ENCODE measurements around the gene SGCA. TPM values are rescaled to one million over a fixed set of nuclear protein-coding genes. Genes with fewer than 3 reads are reported as not detected.

SGCA gene
- total RNA-seq, 2 donors from 2014 or later: 0.42 TPM; not detected in 1

DNA sequence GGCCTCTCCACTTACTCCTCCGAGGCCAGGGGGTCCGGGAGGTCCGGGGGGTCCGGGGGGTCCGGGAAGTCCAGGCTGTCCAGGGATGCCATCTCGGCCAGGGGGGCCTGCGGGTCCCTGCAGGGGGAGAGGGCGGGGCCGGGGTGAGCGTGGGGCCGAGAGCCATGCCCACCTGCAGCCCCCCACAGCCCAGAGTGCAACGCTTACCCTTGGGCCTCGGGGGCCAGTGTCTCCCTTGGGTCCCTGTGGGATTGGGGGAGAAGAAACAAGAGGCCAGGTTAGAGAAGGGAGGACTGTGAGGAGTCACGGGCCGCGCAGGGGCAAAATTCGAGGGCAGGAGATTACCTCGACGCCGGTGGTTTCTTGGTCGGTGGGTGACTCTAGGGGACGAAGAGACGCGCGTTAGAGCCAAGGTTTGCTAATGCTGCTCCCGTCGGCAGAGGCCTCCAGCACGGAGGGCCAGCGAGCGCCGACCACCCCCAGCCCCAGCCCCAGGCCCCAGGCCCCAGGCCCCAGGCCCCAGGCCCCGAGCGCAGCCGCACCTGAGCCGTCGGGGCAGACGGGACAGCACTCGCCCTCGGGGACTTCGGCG, 33.5 kb downstream of the SGCA start:
- H3K4me1 Mint-ChIP-seq (ENCODE audit: low read depth in 2 of 2): peaks cover 9 to 13% of the 10 kb centered on the region in 2 donors
- DNase-seq (ENCODE audit: low spot score) (no peak), ATAC-seq (no peak)
- peaks cover 40% of the 10 kb centered on the region in 2 donors for H3K27me3 Mint-ChIP-seq
- no peak overlapping the region for H3K27ac Mint-ChIP-seq
- H3K9me3 Mint-ChIP-seq: no peaks in the 10 kb centered on the region
- peak overlapping the region; percentile 84 for H3K4me3 Mint-ChIP-seq
- no peaks in the 10 kb centered on the region for H3K36me3 Mint-ChIP-seq

DNA sequence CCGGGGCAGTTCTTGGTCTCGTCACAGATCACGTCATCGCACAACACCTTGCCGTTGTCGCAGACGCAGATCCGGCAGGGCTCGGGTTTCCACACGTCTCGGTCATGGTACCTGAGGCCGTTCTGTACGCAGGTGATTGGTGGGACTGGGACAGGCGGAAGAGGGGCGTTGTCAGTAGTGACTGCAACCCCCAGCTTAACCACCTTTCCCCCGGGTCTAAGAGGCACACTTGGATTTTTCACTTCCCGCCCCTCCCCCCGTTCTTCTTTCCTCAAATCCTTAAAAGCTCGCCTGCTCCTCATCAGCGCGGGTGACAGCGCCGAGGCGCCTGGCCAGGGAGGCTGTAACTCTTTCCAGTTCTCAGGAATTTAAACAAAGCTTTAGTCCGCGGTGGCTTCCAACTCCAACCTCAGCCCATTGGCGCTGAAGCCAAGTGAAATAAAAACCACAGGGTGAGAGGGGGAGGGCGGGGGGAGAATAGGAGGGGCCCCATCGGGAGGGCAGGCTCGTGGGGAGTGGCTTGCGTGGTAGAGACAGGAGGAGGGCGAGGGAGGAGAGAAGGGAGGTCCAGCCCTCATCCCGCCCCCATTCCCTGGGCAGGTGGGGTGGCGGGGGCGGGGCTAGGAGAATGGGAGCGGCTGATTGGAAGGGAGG, 34.1 kb downstream of the SGCA start:
- Mint-ChIP-seq H3K4me3 (peak overlapping the region; percentile 84), H3K9me3 (no peaks in the 10 kb centered on the region), H3K36me3 (no peaks in the 10 kb centered on the region), H3K4me1 (ENCODE audit: low read depth in 2 of 2) (peaks cover 9 to 13% of the 10 kb centered on the region in 2 donors), H3K27me3 (peaks cover 42 to 44% of the 10 kb centered on the region in 2 donors), H3K27ac (no peak overlapping the region)
- ATAC-seq (peak; percentile 70 to 82), DNase-seq (ENCODE audit: low spot score) (no peak)

DNA sequence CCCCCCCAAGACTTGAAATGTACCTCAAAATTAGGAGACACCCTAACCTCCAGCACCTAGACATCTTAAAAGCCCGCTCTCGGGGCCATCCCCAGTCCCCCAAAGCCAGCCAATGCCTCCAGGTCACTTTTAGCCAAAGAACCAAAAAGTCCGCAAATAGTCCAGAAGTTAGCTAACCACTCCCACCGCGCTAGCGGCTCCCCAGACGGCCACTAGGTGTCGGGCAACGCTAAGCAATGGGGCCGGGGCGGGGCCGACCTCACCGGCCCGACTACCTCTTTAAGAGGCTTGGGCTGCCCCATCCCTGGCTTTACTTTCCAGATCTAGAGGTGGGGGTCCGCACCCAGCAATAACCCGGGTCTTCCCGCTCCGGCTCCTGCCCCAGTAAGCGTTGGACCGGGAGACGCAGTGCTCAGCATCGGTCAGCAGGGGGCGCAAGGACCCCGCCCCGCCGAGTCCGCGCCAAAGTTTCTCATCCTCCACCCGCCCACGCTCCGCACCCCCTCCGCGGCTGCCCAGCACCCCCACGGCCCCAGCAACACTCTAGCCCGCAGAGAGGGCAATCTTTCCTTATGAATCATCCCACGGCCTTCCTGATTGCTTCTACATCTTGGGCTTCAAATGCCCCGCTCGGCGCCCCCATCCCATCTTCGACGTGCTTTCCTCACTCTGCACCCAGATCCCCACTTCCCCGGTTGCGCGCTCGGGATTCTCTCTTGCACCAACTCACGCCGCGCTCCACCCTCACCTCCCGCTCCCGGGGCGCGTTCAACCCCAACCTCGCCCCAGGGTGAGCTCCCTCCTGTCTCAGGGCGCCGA, 34.9 kb downstream of the SGCA start:
- Mint-ChIP-seq H3K4me3 (peak overlapping the region; percentile 84), H3K4me1 (ENCODE audit: low read depth in 2 of 2) (peaks cover 9 to 13% of the 10 kb centered on the region in 2 donors), H3K27me3 (peaks cover 47 to 51% of the 10 kb centered on the region in 2 donors), H3K9me3 (no peaks in the 10 kb centered on the region), H3K36me3 (no peaks in the 10 kb centered on the region), H3K27ac (no peak overlapping the region)
- DNase-seq (ENCODE audit: low spot score) (peak; percentile 84), ATAC-seq (peak; percentile 87 to 90)

DNA sequence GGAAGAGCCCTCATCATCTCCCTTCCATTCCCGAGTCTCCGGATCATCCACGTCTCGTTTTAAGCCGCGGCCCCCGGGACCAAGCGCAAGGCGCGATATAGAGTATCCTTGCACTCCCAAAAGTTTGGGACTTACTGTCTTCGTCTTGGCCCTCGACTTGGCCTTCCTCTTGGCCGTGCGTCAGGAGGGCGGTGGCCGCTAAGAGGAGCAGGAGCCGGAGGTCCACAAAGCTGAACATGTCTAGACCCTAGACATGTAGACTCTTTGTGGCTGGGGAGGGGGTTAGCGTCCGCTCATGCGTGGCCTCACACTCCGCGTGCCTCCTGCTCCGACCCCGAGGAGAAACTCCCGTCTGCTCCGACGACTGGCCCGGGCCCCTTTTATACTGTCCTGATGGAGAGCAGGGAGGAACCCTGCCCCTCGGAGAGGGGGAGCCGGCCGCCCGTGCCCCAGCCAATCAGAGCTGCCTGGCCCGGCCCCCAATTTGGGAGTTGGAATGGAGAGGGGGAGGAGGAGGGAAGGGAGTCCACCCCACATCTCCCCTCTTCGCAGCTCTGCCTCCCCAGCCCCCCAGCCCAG, 35.6 kb downstream of the SGCA start, which contains the start of gene COL1A1:
Gene COL1A1 (minus strand): TSS at position 356 of the 579 bp plus-strand sequence. CDS start 118 bp downstream, at position 238.
- peak within 1 kb of the TSS; percentile 84 for H3K4me3 Mint-ChIP-seq
- ATAC-seq (no peak), DNase-seq (ENCODE audit: low spot score) (no peak)
- H3K9me3 Mint-ChIP-seq: no peaks in the 10 kb centered on the region
- no peak within 1 kb of the TSS for H3K27ac Mint-ChIP-seq
- H3K27me3 Mint-ChIP-seq: peaks cover 48 to 58% of the 10 kb centered on the region in 2 donors
- peaks cover 9 to 13% of the 10 kb centered on the region in 2 donors for H3K4me1 Mint-ChIP-seq (ENCODE audit: low read depth in 2 of 2)
- no peaks in the 10 kb centered on the region for H3K36me3 Mint-ChIP-seq

DNA sequence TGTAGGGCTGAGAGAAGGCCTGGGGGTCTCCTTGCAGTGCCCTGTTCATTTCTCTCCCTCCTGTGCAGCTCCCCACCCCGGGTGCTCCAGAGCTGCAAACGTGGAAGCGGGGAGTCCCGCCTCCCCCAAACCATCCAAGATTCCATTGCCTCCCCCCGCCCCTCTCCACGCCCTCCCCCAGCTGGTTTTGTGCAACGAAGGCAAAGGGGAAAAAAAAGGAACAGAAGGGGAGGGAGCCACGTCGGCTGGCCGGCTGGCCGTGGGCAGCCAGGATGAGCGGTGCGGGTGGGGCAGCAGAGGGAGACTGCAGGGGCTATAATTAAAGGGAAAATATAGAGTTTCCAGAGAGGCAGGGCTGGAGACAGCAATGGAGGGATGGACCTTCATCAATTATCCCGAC, 37.3 kb downstream of the SGCA start:
- Mint-ChIP-seq H3K36me3 (no peaks in the 10 kb centered on the region), H3K4me3 (no peak overlapping the region), H3K27me3 (peaks cover 54 to 67% of the 10 kb centered on the region in 2 donors), H3K27ac (no peak overlapping the region), H3K9me3 (no peaks in the 10 kb centered on the region), H3K4me1 (ENCODE audit: low read depth in 2 of 2) (peaks cover 14 to 21% of the 10 kb centered on the region in 2 donors)
- ATAC-seq (no peak), DNase-seq (ENCODE audit: low spot score) (no peak)

DNA sequence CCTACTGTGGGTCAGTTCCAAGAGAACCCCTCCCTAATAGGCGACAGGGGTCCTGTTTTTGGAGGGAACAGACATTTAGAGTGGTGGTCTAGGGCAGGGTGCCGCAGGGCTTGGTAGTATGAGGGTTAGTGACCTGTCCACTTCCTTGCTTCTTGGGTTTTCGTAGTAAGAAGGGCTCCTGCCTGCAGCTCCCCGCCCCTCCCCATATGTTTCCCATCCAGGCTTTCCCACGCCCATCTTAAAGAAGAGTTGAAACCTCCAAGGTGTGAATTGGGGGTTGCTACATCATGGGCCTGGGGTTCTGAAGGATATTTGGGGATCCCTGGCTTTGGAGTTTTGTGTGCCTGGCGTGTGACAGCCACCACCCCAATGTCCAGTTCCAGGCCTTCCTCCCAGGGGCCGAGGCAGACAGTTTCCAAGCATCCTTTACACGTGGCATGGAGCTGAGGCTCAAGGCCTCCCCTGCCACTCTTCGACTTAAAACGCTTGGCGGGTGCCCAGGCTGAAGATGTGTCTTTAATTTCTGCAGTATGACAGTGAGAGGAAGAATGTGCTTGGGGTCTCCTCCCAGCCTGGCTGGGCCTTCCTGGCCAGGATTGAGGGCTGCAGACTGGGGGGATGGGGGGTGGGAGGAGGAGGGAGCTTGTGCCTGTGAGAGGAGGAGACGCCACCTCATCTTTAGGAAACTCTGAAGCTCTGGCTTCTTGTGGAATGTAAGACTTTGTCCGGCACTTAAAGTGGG, 38.0 kb downstream of the SGCA start:
- DNase-seq (ENCODE audit: low spot score) (no peak), ATAC-seq (no peak)
- Mint-ChIP-seq H3K27me3 (peaks cover 55 to 67% of the 10 kb centered on the region in 2 donors), H3K4me3 (no peak overlapping the region), H3K36me3 (no peaks in the 10 kb centered on the region), H3K4me1 (ENCODE audit: low read depth in 2 of 2) (peaks cover 14 to 16% of the 10 kb centered on the region in 2 donors), H3K27ac (no peak overlapping the region), H3K9me3 (no peaks in the 10 kb centered on the region)

DNA sequence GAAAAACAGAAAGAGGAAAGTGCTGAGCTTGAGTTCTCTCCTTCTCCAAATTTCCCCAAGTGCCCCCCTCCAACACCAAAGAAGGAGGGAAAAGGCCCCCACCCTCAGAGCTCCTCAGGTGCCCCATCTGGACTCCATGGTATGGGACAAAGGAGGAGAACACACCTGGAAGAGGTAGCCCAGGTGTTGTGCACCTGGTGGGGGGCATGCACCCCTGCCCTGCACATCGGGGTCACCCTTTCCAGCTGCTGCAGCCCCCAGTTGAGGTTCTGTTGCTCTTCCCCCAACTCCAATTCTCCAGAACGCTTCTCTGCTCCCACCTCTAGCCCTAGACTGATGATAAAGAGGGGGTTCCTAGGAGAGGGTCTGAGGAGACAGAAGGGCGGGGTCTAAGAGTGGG, 38.6 kb downstream of the SGCA start:
- no peak for DNase-seq (ENCODE audit: low spot score)
- Mint-ChIP-seq H3K4me1 (ENCODE audit: low read depth in 2 of 2) (peaks cover 14 to 16% of the 10 kb centered on the region in 2 donors), H3K9me3 (no peaks in the 10 kb centered on the region), H3K36me3 (no peaks in the 10 kb centered on the region), H3K27ac (no peak overlapping the region), H3K27me3 (peaks cover 58 to 70% of the 10 kb centered on the region in 2 donors), H3K4me3 (no peak overlapping the region)
- ATAC-seq: no peak

DNA sequence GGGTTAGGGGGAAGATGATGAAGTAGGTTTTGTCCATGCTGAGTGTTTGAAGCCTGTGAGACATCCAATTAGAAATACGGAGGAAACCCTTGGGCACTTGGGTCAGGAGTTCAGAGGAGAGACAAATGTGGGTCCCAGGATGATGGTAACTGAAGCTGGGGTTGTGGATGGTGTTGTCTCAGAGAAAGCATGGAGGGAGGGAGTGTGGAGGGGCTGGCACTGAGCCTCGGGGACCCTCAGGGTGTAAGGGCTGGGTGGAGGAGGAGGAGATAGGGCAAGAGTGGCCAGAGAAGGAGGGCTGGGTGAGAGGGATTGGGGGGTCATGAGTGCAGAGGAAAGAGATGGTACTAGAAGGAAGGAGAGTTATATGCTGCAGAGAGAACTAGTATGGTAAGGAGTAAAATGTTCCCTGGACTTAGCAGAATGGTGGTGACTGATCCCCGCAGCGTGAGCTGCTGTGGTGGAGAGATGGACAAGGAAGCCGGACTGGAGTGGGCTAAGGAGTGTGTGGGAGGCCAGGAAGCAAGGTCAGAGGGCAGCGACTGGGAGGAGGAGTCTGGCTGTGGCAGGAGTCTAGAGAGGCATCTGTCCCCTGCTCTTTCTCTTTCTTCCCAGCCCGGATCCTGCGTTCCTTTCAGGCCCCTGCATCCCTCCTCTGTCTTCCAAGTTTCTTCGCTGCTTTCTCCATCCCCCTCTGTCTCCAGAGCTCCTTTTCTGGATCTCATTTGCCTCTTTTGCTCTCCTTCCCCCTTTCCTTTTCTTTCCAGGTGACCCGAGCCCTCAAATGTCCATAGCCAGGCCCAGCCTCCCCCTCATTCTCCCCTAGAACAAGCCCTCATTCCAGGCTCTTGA, 39.5 kb downstream of the SGCA start:
- Mint-ChIP-seq H3K27me3 (peaks cover 58 to 70% of the 10 kb centered on the region in 2 donors), H3K4me1 (ENCODE audit: low read depth in 2 of 2) (peaks cover 14 to 16% of the 10 kb centered on the region in 2 donors), H3K9me3 (no peaks in the 10 kb centered on the region), H3K4me3 (no peak overlapping the region), H3K36me3 (no peaks in the 10 kb centered on the region), H3K27ac (no peak overlapping the region)
- DNase-seq (ENCODE audit: low spot score) (peak; percentile 25), ATAC-seq (no peak)

DNA sequence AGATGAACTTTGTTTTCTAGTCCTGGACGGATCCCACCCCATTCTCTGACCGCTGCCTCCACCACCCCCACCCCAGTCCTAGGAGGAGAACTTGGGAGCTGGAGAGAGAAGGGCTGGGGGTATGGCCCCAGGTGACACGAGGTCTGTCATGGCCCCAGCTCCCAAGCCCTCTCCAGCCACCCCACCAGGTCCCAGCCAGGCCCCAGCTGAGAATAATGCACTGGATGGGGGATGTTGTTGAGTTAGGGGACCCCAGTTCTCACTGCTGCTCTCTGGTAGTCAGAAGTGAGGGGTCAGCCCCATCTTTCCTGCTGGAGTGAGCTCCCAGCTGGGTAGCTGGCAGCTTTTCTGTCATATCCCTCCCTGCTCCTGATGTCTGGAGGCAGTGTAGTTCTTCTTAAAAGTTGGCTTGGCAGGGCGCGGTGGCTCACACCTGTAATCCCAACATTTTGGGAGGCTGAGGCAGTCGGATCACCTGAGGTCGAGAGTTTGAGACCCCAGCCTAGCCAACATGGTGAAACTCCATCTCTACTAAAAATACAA, 40.2 kb downstream of the SGCA start:
- H3K27me3 Mint-ChIP-seq: peaks cover 54 to 68% of the 10 kb centered on the region in 2 donors
- H3K9me3 Mint-ChIP-seq: no peaks in the 10 kb centered on the region
- no peaks in the 10 kb centered on the region for H3K36me3 Mint-ChIP-seq
- DNase-seq (ENCODE audit: low spot score) (peak; percentile 12), ATAC-seq (no peak)
- peaks cover 9 to 12% of the 10 kb centered on the region in 2 donors for H3K4me1 Mint-ChIP-seq (ENCODE audit: low read depth in 2 of 2)
- H3K27ac Mint-ChIP-seq: no peak overlapping the region
- H3K4me3 Mint-ChIP-seq: no peak overlapping the region

DNA sequence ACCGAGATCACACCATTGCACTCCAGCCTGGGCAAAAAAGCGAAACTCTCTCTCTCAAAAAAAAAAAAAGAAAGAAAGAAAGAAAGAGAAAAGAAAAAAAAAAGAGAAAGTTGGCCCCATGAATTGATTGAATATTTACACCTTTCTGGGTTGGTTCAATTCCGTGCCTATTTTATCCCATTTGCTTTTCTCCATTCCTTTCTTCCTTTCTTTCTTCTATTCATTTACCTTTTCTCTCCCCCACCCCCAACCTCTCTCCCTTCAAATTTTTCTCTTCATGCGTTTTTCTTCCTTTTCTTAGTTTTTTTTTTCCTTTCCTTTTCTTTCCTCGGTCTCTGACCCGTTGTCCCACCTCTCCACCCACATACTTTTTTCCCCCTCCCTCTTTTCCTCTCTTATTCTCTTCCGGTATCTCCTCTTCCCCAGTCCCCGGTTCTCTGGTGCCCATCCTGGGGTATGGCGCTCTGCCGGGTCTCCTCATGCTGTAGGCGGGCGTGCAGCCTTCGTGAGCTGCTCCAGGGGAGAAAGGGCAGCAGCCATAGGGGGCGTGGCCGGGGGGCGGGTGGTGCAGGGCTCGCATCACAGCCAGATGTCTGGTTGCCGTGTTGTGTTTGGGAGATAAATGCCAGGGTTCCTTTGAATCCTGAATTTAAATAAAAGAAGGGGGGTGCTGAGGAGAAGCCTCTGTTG, 40.9 kb downstream of the SGCA start:
- H3K27me3 Mint-ChIP-seq: peaks cover 56 to 70% of the 10 kb centered on the region in 2 donors
- ATAC-seq (no peak), DNase-seq (ENCODE audit: low spot score) (no peak)
- H3K27ac Mint-ChIP-seq: no peak overlapping the region
- H3K36me3 Mint-ChIP-seq: no peaks in the 10 kb centered on the region
- H3K9me3 Mint-ChIP-seq: no peaks in the 10 kb centered on the region
- H3K4me1 Mint-ChIP-seq (ENCODE audit: low read depth in 2 of 2): peaks cover 11 to 12% of the 10 kb centered on the region in 2 donors
- H3K4me3 Mint-ChIP-seq: no peak overlapping the region

DNA sequence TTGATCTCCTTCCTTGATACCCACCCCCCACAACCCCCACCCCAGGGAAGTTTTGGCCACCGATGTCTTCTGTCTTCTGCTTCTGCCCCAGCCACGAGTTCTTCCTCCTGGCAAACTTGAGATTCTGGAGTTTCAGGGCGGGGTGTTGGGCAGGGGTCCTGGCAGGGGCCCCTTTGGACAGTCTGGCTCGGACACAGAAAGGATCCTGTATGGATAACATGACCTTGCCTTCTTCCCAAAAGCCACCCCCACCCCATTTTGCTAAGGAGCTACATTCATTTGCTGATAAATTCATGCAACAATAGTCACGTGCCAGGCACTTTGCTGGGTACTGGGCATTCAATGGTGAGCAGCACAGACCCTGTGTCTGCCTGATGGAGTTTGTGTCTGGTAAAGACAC, 41.5 kb downstream of the SGCA start:
- Mint-ChIP-seq H3K27me3 (peaks cover 52 to 70% of the 10 kb centered on the region in 2 donors), H3K36me3 (no peaks in the 10 kb centered on the region), H3K4me1 (ENCODE audit: low read depth in 2 of 2) (peaks cover 12 to 18% of the 10 kb centered on the region in 2 donors), H3K9me3 (no peaks in the 10 kb centered on the region), H3K4me3 (no peak overlapping the region), H3K27ac (no peak overlapping the region)
- DNase-seq (ENCODE audit: low spot score) (no peak), ATAC-seq (no peak)
